ENCODE data around the gene KCNIP2.

The KCNIP2 gene

GRCh38 chr10:101840741-101841453 is 2.7 kb downstream of the KCNIP2 start:
- Histone ChIP-seq H3F3A (ENCODE audit: insufficient read depth, low read length) (no peaks in the 10 kb centered on the region), H3K4me2 (ENCODE audit: low read depth, low read length) (peak overlapping the region; percentile 94), H3K27ac (ENCODE audit: low read length) (no peak overlapping the region), H3K9me3 (replicated peaks; ENCODE audit: insufficient read depth, low read length) (no peaks in the 10 kb centered on the region), H4K20me1 (ENCODE audit: insufficient read depth, low read length) (no peaks in the 10 kb centered on the region), H3K4me1 (ENCODE audit: low read length) (no peaks in the 10 kb centered on the region), H3K4me3 (ENCODE audit: low read length) (peak overlapping the region; percentile 64), H3K27me3 (replicated peaks; ENCODE audit: insufficient read depth, low read length) (no peaks in the 10 kb centered on the region), H2AFZ (ENCODE audit: low read length) (peak overlapping the region; percentile 46), H3K9me2 (replicated peaks; ENCODE audit: insufficient read depth, low read length) (no peaks in the 10 kb centered on the region), H3K36me3 (replicated peaks; ENCODE audit: insufficient read depth, low read length) (no peaks in the 10 kb centered on the region), H3K79me2 (ENCODE audit: low read length) (no peaks in the 10 kb centered on the region), H3K9ac (ENCODE audit: low read length) (peak overlapping the region; percentile 12; the same call in 1 of the 2 replicates)
- DNase-seq, result peak; percentile 83
- peak; percentile 95 for TF ChIP-seq CTCF (IDR thresholded peaks at IDR 0.05; ENCODE audit: low read length)
- TF ChIP-seq EZH2phosphoT487 (IDR thresholded peaks at IDR 0.05; ENCODE audit: low read length), result no peak
- no peak for TF ChIP-seq EZH2 (optimal IDR thresholded peaks at IDR 0.05; ENCODE audit: low read depth, low read length)

DNA sequence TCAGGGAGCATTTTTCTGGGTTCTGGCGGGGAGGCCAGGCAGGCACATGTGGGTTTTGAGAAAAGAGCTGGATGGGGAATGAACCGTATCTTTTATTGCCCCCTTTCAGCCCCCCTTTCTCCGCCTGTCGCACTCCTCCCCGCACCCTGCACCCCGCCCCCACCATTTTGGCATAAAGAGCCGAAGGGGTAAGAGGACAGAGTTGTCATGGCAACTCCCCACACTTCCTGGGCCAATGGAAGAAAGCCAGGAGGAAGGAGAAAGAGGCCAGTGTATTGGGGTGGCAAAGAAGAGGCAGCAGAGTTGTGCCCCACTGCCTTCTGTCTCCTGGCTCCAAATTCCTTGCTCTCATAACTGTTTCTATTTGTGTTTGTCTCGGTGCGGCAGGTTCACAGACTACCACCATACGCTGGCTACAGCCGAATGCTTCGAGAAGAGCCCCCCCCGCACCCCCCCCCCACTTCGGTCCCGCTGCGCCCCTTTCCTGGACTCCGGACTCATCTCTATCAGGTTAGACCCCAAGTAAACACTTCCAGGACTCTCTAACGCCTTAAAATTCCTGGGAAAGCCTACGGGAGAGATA is 3.4 kb downstream of the KCNIP2 start:
- no peaks in the 10 kb centered on the region for H3K9me3 ChIP-seq (replicated peaks; ENCODE audit: insufficient read depth, low read length)
- H3K27ac ChIP-seq (ENCODE audit: low read length), result no peak overlapping the region
- no peaks in the 10 kb centered on the region for H3K27me3 ChIP-seq (replicated peaks; ENCODE audit: insufficient read depth, low read length)
- H3F3A ChIP-seq (ENCODE audit: insufficient read depth, low read length), result no peaks in the 10 kb centered on the region
- H4K20me1 ChIP-seq (ENCODE audit: insufficient read depth, low read length), result no peaks in the 10 kb centered on the region
- DNase-seq, result no peak
- peak overlapping the region; percentile 46 for H2AFZ ChIP-seq (ENCODE audit: low read length)
- H3K9me2 ChIP-seq (replicated peaks; ENCODE audit: insufficient read depth, low read length), result no peaks in the 10 kb centered on the region
- H3K4me1 ChIP-seq (ENCODE audit: low read length), result no peaks in the 10 kb centered on the region
- H3K4me3 ChIP-seq (ENCODE audit: low read length), result peak overlapping the region; percentile 64
- H3K79me2 ChIP-seq (ENCODE audit: low read length), result no peaks in the 10 kb centered on the region
- H3K36me3 ChIP-seq (replicated peaks; ENCODE audit: insufficient read depth, low read length), result no peaks in the 10 kb centered on the region
- H3K9ac ChIP-seq (ENCODE audit: low read length), result peak overlapping the region; percentile 36; the same call in 1 of the 2 replicates
- TF ChIP-seq EZH2phosphoT487 (IDR thresholded peaks at IDR 0.05; ENCODE audit: low read length) (no peak), CTCF (IDR thresholded peaks at IDR 0.05; ENCODE audit: low read length) (no peak), EZH2 (optimal IDR thresholded peaks at IDR 0.05; ENCODE audit: low read depth, low read length) (no peak)
- peak overlapping the region; percentile 94 for H3K4me2 ChIP-seq (ENCODE audit: low read depth, low read length)

DNA sequence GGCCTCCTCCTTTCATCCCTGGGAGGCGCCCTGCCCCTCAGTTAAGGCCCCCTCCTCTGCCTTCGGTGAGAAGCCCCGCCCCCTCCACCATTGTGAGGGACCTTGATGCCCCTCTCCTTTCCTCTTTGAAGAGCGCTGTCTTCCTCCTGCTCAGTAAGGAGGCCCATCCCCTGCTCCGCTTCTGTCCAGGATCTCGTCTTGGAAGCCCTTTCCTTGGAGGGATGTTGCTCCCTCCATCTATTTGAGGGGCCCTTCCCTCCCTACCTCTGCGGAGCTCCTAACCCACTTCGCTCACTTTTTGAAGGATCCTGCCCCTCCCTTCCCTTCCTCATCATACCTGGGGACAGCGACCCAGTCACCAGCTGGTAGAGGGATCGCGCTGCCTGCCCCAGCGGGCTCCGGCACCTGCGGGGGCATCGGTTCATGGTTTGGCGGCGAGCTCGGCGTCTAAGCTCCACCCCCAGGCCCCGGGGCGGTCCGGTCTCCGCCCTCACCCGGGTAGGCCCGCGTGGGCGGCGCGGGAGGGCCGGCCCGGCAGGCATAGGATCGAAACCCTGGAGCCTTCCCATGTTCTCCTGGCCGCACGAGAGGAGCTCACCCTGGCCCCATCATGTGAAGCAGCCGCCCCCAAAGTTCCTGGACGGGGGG is 4.1 kb downstream of the KCNIP2 start:
- Histone ChIP-seq H3K27ac (ENCODE audit: low read length) (no peak overlapping the region), H4K20me1 (ENCODE audit: insufficient read depth, low read length) (no peaks in the 10 kb centered on the region), H2AFZ (ENCODE audit: low read length) (peak overlapping the region; percentile 45), H3K4me3 (ENCODE audit: low read length) (peak overlapping the region; percentile 56), H3K9me2 (replicated peaks; ENCODE audit: insufficient read depth, low read length) (no peaks in the 10 kb centered on the region), H3K4me1 (ENCODE audit: low read length) (no peaks in the 10 kb centered on the region), H3K4me2 (ENCODE audit: low read depth, low read length) (peak overlapping the region; percentile 94), H3K27me3 (replicated peaks; ENCODE audit: insufficient read depth, low read length) (no peaks in the 10 kb centered on the region), H3K36me3 (replicated peaks; ENCODE audit: insufficient read depth, low read length) (no peaks in the 10 kb centered on the region), H3K9ac (ENCODE audit: low read length) (peak overlapping the region; percentile 36; the same call in 1 of the 2 replicates), H3F3A (ENCODE audit: insufficient read depth, low read length) (no peaks in the 10 kb centered on the region), H3K79me2 (ENCODE audit: low read length) (no peaks in the 10 kb centered on the region), H3K9me3 (replicated peaks; ENCODE audit: insufficient read depth, low read length) (no peaks in the 10 kb centered on the region)
- TF ChIP-seq EZH2phosphoT487 (IDR thresholded peaks at IDR 0.05; ENCODE audit: low read length), result no peak
- no peak for TF ChIP-seq CTCF (IDR thresholded peaks at IDR 0.05; ENCODE audit: low read length)
- TF ChIP-seq EZH2 (optimal IDR thresholded peaks at IDR 0.05; ENCODE audit: low read depth, low read length), result no peak
- no peak for DNase-seq

Data from MM.1S (cell line).